Astrocyte (in vitro differentiated cells and primary cell): ENCODE results near the gene TMA16. TPM values are rescaled to one million over a fixed set of nuclear protein-coding genes. Genes with fewer than 3 reads are reported as not detected.
A peak's percentile ranks its signal among the peaks of the same experiment; 100 is the strongest.

Experiments
- DNase-seq: peaks from one replicate; pipeline ENCODE4 v3.0.0-alpha.2; 2010; ENCODE audit warnings: low read depth
- FAIRE-seq: peaks from 2 replicates; lab custom pipeline; 2011; peaks lifted over from hg19 to GRCh38; lab: Jason Lieb, UNC
- H2AFZ ChIP-seq: 2 replicates; pipeline ENCODE4 v1.6.0; 2012; ENCODE audit warnings: low read depth, low read length, inconsistent platforms
- H3K27ac ChIP-seq: 2 replicates; pipeline ENCODE4 v1.5.1; 2011; ENCODE audit warnings: low read depth, low read length, inconsistent platforms
- H3K27me3 ChIP-seq: 2 replicates; pipeline ENCODE4 v1.6.0; 2011; ENCODE audit warnings: low read length, inconsistent platforms; ENCODE audit not compliant: insufficient read depth
- H3K36me3 ChIP-seq: 2 replicates; pipeline ENCODE4 v1.5.1; 2011; ENCODE audit warnings: low read length, inconsistent platforms; ENCODE audit not compliant: insufficient read depth
- H3K4me1 ChIP-seq: 2 replicates; pipeline ENCODE4 v1.5.1; 2011; ENCODE audit warnings: low read length, inconsistent platforms; ENCODE audit not compliant: insufficient read depth
- H3K4me2 ChIP-seq: 2 replicates; pipeline ENCODE4 v1.6.0; 2012; ENCODE audit warnings: low read length, inconsistent platforms
- H3K4me3 ChIP-seq: 2 replicates; pipeline ENCODE4 v1.5.1; 2011; ENCODE audit warnings: low read depth, mild to moderate bottlenecking, low read length, inconsistent platforms; ENCODE audit not compliant: insufficient read depth
- H3K79me2 ChIP-seq: 2 replicates; pipeline ENCODE4 v1.6.0; 2012; ENCODE audit warnings: mild to moderate bottlenecking, low read length, inconsistent platforms; ENCODE audit not compliant: insufficient read depth
- H3K9ac ChIP-seq: 2 replicates; pipeline ENCODE4 v1.6.0; 2012; ENCODE audit warnings: mild to moderate bottlenecking, low read length, inconsistent platforms
- H3K9me3 ChIP-seq: 2 replicates; pipeline ENCODE4 v1.5.1; 2012; ENCODE audit warnings: low read depth, mild to moderate bottlenecking, low read length, inconsistent platforms; ENCODE audit not compliant: insufficient read depth
- H4K20me1 ChIP-seq: 2 replicates; pipeline ENCODE4 v1.6.0; 2012; ENCODE audit warnings: low read length, inconsistent platforms; ENCODE audit not compliant: insufficient read depth
- H3K27ac Mint-ChIP-seq: one replicate; pipeline ENCODE4 v1.8.0; 2021; ENCODE audit warnings: mild to moderate bottlenecking, mixed read lengths; ENCODE audit not compliant: unreplicated experiment
- H3K27me3 Mint-ChIP-seq: one replicate; pipeline ENCODE4 v1.8.0; 2021; ENCODE audit warnings: low read depth, mixed read lengths; ENCODE audit not compliant: unreplicated experiment
- H3K36me3 Mint-ChIP-seq: one replicate; pipeline ENCODE4 v1.8.0; 2021; ENCODE audit warnings: low read depth, mixed read lengths; ENCODE audit not compliant: unreplicated experiment
- H3K4me1 Mint-ChIP-seq: one replicate; pipeline ENCODE4 v1.8.0; 2021; ENCODE audit warnings: low read depth, mixed read lengths; ENCODE audit not compliant: unreplicated experiment
- H3K4me3 Mint-ChIP-seq: one replicate; pipeline ENCODE4 v1.8.0; 2021; ENCODE audit warnings: mild to moderate bottlenecking, moderate library complexity, mixed read lengths; ENCODE audit not compliant: unreplicated experiment
- H3K9me3 Mint-ChIP-seq: one replicate; pipeline ENCODE4 v1.8.0; 2021; ENCODE audit warnings: mild to moderate bottlenecking, mixed read lengths; ENCODE audit not compliant: unreplicated experiment
- CTCF ChIP-seq: IDR thresholded peaks from 2 replicates; pipeline ENCODE4 v1.5.1; 2011; ENCODE audit warnings: low read depth, mild to moderate bottlenecking, inconsistent platforms, low read length, moderate library complexity; ENCODE audit not compliant: insufficient read depth
- EZH2 ChIP-seq: IDR thresholded peaks from 2 replicates; pipeline ENCODE4 v1.6.1; 2012; ENCODE audit warnings: mild to moderate bottlenecking, low read length, inconsistent platforms; ENCODE audit not compliant: insufficient read depth
- total RNA-seq: library from RNA; stranded (reverse); gene quantifications from 2 replicates; pipeline ENCODE4 v1.2.1, GENCODE V29; 2021

Gene TMA16
- total RNA-seq, 1 donor from 2014 or later, result 33.3 TPM

- no peak for FAIRE-seq
- no peaks in the 10 kb centered on the region for H3K9me3 Mint-ChIP-seq
- no peaks in the 10 kb centered on the region for H3K27me3 Mint-ChIP-seq
- no peaks in the 10 kb centered on the region for H3K4me1 Mint-ChIP-seq
- no peak overlapping the region for H2AFZ ChIP-seq
- no peak overlapping the region for H3K4me3 ChIP-seq
- no peaks in the 10 kb centered on the region for H3K9me3 ChIP-seq
- no peaks in the 10 kb centered on the region for H3K4me1 ChIP-seq
- no peak for DNase-seq
- no peaks in the 10 kb centered on the region for H3K36me3 Mint-ChIP-seq
- H4K20me1 ChIP-seq, result no peaks in the 10 kb centered on the region
- TF ChIP-seq CTCF (no peak), EZH2 (no peak)
- no peak overlapping the region for H3K4me2 ChIP-seq
- no peaks in the 10 kb centered on the region for H3K27me3 ChIP-seq
- H3K27ac Mint-ChIP-seq, result no peak overlapping the region
- H3K4me3 Mint-ChIP-seq, result no peak overlapping the region
- no peak overlapping the region for H3K9ac ChIP-seq
- H3K36me3 ChIP-seq, result no peaks in the 10 kb centered on the region
- H3K79me2 ChIP-seq, result peaks cover 5% of the 10 kb centered on the region
- H3K27ac ChIP-seq, result no peak overlapping the region
Observed at GRCh38 chr4:163489929-163490328, 4.6 kb upstream of the TMA16 start.

DNA sequence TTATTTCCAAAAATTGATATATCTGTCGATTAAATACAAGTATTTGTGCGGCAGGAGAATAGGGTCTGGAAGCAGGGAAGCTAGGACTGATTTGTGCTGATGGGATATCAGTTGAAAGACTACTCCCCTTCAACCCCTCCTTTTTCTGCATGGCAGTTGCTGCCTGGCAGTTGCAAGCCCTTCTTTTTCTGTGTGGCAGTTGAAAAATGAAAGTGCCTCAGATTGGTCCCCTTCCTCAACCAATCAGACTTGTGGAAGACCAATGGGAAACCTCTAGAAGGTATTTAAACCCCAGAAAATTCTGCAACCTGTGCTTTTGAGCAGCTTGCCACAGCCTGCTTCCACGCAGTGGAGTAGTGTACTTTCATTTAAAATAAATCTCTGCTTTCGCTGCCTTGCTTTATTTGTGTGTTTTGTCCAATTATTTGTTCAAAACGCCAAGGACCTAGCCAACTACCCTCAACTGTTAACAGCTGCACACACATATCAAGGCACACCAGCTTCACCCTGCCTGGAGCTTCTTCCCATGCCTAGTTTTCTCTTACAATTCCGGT is 1.5 kb upstream of the TMA16 start:
- no peak overlapping the region for H2AFZ ChIP-seq

More for the DNA sequence above, 1.5 kb upstream of the TMA16 start:
- H3K27me3 ChIP-seq, result no peaks in the 10 kb centered on the region
- no peaks in the 10 kb centered on the region for H3K36me3 ChIP-seq
- H3K27me3 Mint-ChIP-seq, result no peaks in the 10 kb centered on the region
- no peak overlapping the region for H3K4me2 ChIP-seq
- TF ChIP-seq EZH2 (no peak), CTCF (no peak)
- peaks cover 8% of the 10 kb centered on the region for H3K4me1 Mint-ChIP-seq
- peak overlapping the region; percentile 98 for H3K4me3 Mint-ChIP-seq
- H3K9ac ChIP-seq, result no peak overlapping the region
- no peaks in the 10 kb centered on the region for H3K36me3 Mint-ChIP-seq
- H3K9me3 ChIP-seq, result no peaks in the 10 kb centered on the region
- peaks cover 18% of the 10 kb centered on the region for H4K20me1 ChIP-seq
- no peak overlapping the region for H3K27ac Mint-ChIP-seq
- H3K4me1 ChIP-seq, result peaks cover 3% of the 10 kb centered on the region
- no peak for FAIRE-seq
- peaks cover 36% of the 10 kb centered on the region for H3K79me2 ChIP-seq
- H3K9me3 Mint-ChIP-seq, result no peaks in the 10 kb centered on the region
- H3K4me3 ChIP-seq, result no peak overlapping the region
- no peak for DNase-seq
- H3K27ac ChIP-seq, result no peak overlapping the region
